H1 (cell line): ENCODE results near the gene PSMB3. TPM values are rescaled to one million over a fixed set of nuclear protein-coding genes. Genes with fewer than 3 reads are reported as not detected.

Experiments used
- CTCF ChIA-PET: fragments of 300-600 bp; sonication (Branson Sonifier 250); formaldehyde crosslinking; loops from one replicate; lab custom pipeline; 2021; ENCODE audit not compliant: partially characterized antibody; lab: Charles Lee
- POLR2A ChIA-PET: fragments of 300-600 bp; sonication (Branson Sonifier 250); formaldehyde crosslinking; loops from one replicate; lab custom pipeline; 2021; ENCODE audit warnings: inconsistent platforms; ENCODE audit not compliant: partially characterized antibody; lab: Charles Lee
- DNase-seq, 2 experiments: peaks; one replicate each; pipeline versions ENCODE4 v3.0.0 to v3.0.0-alpha.2; 2010 to 2022; ENCODE audit warnings: low spot score in 2 of 2, low read depth in 1 of 2, mixed read lengths in 1 of 2
- FAIRE-seq: peaks from 2 replicates; lab custom pipeline; 2011; peaks lifted over from hg19 to GRCh38; lab: Jason Lieb, UNC
- H2AFZ ChIP-seq: 2 replicates; pipeline ENCODE4 v1.8.1; 2012; ENCODE audit warnings: low read length, inconsistent platforms
- H2AK5ac ChIP-seq: 2 replicates; pipeline ENCODE4 v1.6.1; 2013; ENCODE audit warnings: low read depth, low read length
- H2BK120ac ChIP-seq: replicated peaks from 2 replicates; pipeline ENCODE3; 2013; ENCODE audit warnings: low read depth, low read length, inconsistent platforms
- H2BK12ac ChIP-seq: 2 replicates; pipeline ENCODE4 v1.6.1; 2013; ENCODE audit warnings: low read depth, low read length
- H2BK15ac ChIP-seq: 2 replicates; pipeline ENCODE4 v1.6.1; 2013; ENCODE audit warnings: low read length
- H2BK20ac ChIP-seq: 2 replicates; pipeline ENCODE4 v1.6.1; 2013; ENCODE audit warnings: low read length
- H2BK5ac ChIP-seq: 2 replicates; pipeline ENCODE4 v1.6.1; 2013; ENCODE audit warnings: low read depth, low read length
- H3K14ac ChIP-seq: 2 replicates; pipeline ENCODE4 v1.6.1; 2013; ENCODE audit warnings: inconsistent platforms; ENCODE audit not compliant: insufficient read length
- H3K18ac ChIP-seq: 2 replicates; pipeline ENCODE4 v1.6.1; 2013; ENCODE audit warnings: low read length; ENCODE audit errors: extremely low read depth
- H3K23ac ChIP-seq: 2 replicates; pipeline ENCODE4 v1.6.1; 2013; ENCODE audit warnings: inconsistent platforms; ENCODE audit not compliant: insufficient read length
- H3K23me2 ChIP-seq: 2 replicates; pipeline ENCODE4 v1.6.1; 2013; ENCODE audit warnings: low read depth, low read length
- H3K27ac ChIP-seq: 2 replicates; pipeline ENCODE4 v1.6.1; 2011; ENCODE audit warnings: low read depth, low read length, inconsistent platforms
- H3K27me3 ChIP-seq, 4 experiments: replicated peaks in 1 of 4; 1 replicate in 1 of 4; 2 replicates in 3 of 4; pipeline versions ENCODE4 v1.6.1 to v1.8.1; 2011 to 2013; ENCODE audit warnings: low read length in 3 of 4, mild to moderate bottlenecking in 3 of 4, inconsistent platforms in 2 of 4, mixed read lengths in 2 of 4, moderate library complexity in 1 of 4; ENCODE audit not compliant: control insufficient read depth in 3 of 4, insufficient read depth in 3 of 4; ENCODE audit errors: extremely low read depth in 1 of 4
- H3K36me3 ChIP-seq, 4 experiments: 2 replicates each; pipeline versions ENCODE4 v1.6.1 to v1.8.1; 2011 to 2013; ENCODE audit warnings: mild to moderate bottlenecking in 4 of 4, low read length in 3 of 4, moderate library complexity in 2 of 4, control low read depth in 1 of 4, inconsistent platforms in 1 of 4; ENCODE audit not compliant: insufficient read depth in 4 of 4, control insufficient read depth in 2 of 4
- H3K4ac ChIP-seq: replicated peaks from 2 replicates; pipeline ENCODE3; 2013; ENCODE audit warnings: low read length, low read depth, mixed read lengths, inconsistent platforms; ENCODE audit not compliant: insufficient read length
- H3K4me1 ChIP-seq, 4 experiments: replicated peaks in 1 of 4; 1 replicate in 1 of 4; 2 replicates in 3 of 4; pipeline versions ENCODE4 v1.6.1 to v1.8.1; 2011 to 2013; ENCODE audit warnings: low read length in 3 of 4, inconsistent platforms in 2 of 4, mixed read lengths in 1 of 4; ENCODE audit not compliant: insufficient read depth in 4 of 4, control insufficient read depth in 3 of 4
- H3K4me2 ChIP-seq, 2 experiments: 2 replicates each; pipeline versions ENCODE4 v1.6.1 to v1.8.1; 2011 to 2013; ENCODE audit warnings: low read depth in 2 of 2, low read length in 2 of 2, control low read depth in 1 of 2, inconsistent platforms in 1 of 2, mild to moderate bottlenecking in 1 of 2; ENCODE audit not compliant: insufficient read depth in 1 of 2
- H3K4me3 ChIP-seq, 4 experiments: fragments of 200-600, 300-600 bp in 1 of 4; sonication (generic), shearing (Covaris generic), sonication (Bioruptor Twin) in 1 of 4; 2 replicates each; pipeline versions ENCODE4 v1.5.1 to v1.8.1; 2011 to 2016; ENCODE audit warnings: low read length in 4 of 4, low read depth in 3 of 4, control low read depth in 2 of 4, inconsistent platforms in 2 of 4, mild to moderate bottlenecking in 2 of 4, mixed read lengths in 1 of 4, moderate library complexity in 1 of 4; ENCODE audit not compliant: insufficient read depth in 2 of 4; ENCODE audit errors: extremely low read depth in 1 of 4
- H3K56ac ChIP-seq: replicated peaks from 2 replicates; pipeline ENCODE3; 2013; ENCODE audit warnings: low read depth, mild to moderate bottlenecking, mixed read lengths, low read length, inconsistent platforms; ENCODE audit not compliant: insufficient read length
- H3K79me1 ChIP-seq: 2 replicates; pipeline ENCODE4 v1.6.1; 2013; ENCODE audit warnings: low read depth, low read length, control low read depth
- H3K79me2 ChIP-seq, 2 experiments: 2 replicates each; pipeline versions ENCODE4 v1.6.1 to v1.8.1; 2012 to 2013; ENCODE audit warnings: low read length in 2 of 2, mild to moderate bottlenecking in 2 of 2, inconsistent platforms in 1 of 2; ENCODE audit not compliant: insufficient read depth in 2 of 2, control insufficient read depth in 1 of 2
- H3K9ac ChIP-seq, 4 experiments: replicated peaks in 1 of 4; 1 replicate in 1 of 4; 2 replicates in 3 of 4; pipeline versions ENCODE4 v1.6.1 to v1.8.1; 2011 to 2013; ENCODE audit warnings: low read depth in 3 of 4, low read length in 3 of 4, control low read depth in 2 of 4, mild to moderate bottlenecking in 2 of 4, moderate library complexity in 2 of 4, inconsistent platforms in 1 of 4; ENCODE audit errors: extremely low read depth in 1 of 4
- H3K9me3 ChIP-seq, 2 experiments: 2 replicates each; pipeline versions ENCODE4 v1.6.1 to v1.8.1; 2012 to 2013; ENCODE audit warnings: mild to moderate bottlenecking in 2 of 2, moderate library complexity in 2 of 2, control low read depth in 1 of 2, inconsistent platforms in 1 of 2, low read depth in 1 of 2, low read length in 1 of 2, mixed read lengths in 1 of 2; ENCODE audit not compliant: insufficient read depth in 2 of 2
- H4K20me1 ChIP-seq, 2 experiments: replicated peaks in 1 of 2; 2 replicates each; pipeline versions ENCODE3 to v1.8.1; 2011 to 2013; ENCODE audit warnings: inconsistent platforms in 2 of 2, low read length in 2 of 2, mild to moderate bottlenecking in 1 of 2; ENCODE audit not compliant: insufficient read depth in 2 of 2, control insufficient read depth in 1 of 2
- H4K5ac ChIP-seq: 2 replicates; pipeline ENCODE4 v1.6.1; 2013; ENCODE audit warnings: low read length, low read depth, mixed read lengths, inconsistent platforms; ENCODE audit not compliant: insufficient read length
- H4K8ac ChIP-seq: 2 replicates; pipeline ENCODE4 v1.8.0; 2013; ENCODE audit warnings: mild to moderate bottlenecking, moderate library complexity, low read length, inconsistent platforms; ENCODE audit not compliant: insufficient read depth; ENCODE audit errors: extremely low read depth
- H4K91ac ChIP-seq: replicated peaks from 2 replicates; pipeline ENCODE3; 2013; ENCODE audit warnings: low read length, mixed read lengths, inconsistent platforms; ENCODE audit not compliant: insufficient read length
- CEBPB ChIP-seq: IDR thresholded peaks from 2 replicates; pipeline ENCODE4 v1.6.1; 2012; ENCODE audit warnings: low read depth, low read length
- JUN ChIP-seq: IDR thresholded peaks from 2 replicates; pipeline ENCODE4 v1.6.1; 2011; ENCODE audit warnings: low read depth, mild to moderate bottlenecking, improper control_type of control experiment, low read length
- JUND ChIP-seq: IDR thresholded peaks from 2 replicates; pipeline ENCODE4 v1.6.1; 2011; ENCODE audit warnings: mild to moderate bottlenecking, improper control_type of control experiment, low read length
- TAF1 ChIP-seq: IDR thresholded peaks from 2 replicates; pipeline ENCODE4 v1.6.1; 2011; ENCODE audit warnings: mild to moderate bottlenecking, low read depth, low read length
- WGBS, 2 experiments: shearing (Covaris generic) in 1 of 2; methylation state at CpG; one replicate each; pipeline versions ENCODE4 v1.1.6 to v1.1.7; 2013 to 2015; ENCODE audit warnings: low lambda C conversion rate in 2 of 2, mixed read lengths in 2 of 2, inconsistent platforms in 1 of 2, low coverage in 1 of 2, missing lambda C conversion rate in 1 of 2; ENCODE audit not compliant: insufficient replicate concordance in 2 of 2, insufficient coverage in 1 of 2, insufficient read length in 1 of 2; ENCODE audit errors: extremely low coverage in 1 of 2, missing lambda C conversion rate in 1 of 2; 5-methylcytosine and 5-hydroxymethylcytosine counted together
- polyA plus RNA-seq, 7 experiments: library from polyadenylated mRNA; depleted of rRNA in 3 of 7; stranded (reverse) in 5 of 7; unstranded in 2 of 7; fragments of >200 nt in 5 of 7; fragments of 200-250 nt in 2 of 7; gene quantifications; 1 replicate in 5 of 7; 2 replicates in 1 of 7; 4 replicates in 1 of 7; pipeline versions ENCODE4 v1.2.1 to v1.2.3, GENCODE V29; 2011 to 2013; ENCODE audit warnings: missing spikeins in 2 of 7, mixed read lengths in 2 of 7
- total RNA-seq: library from RNA; stranded (reverse); fragmentation: NEBNext Ultra II Directional; extraction: Animal tissue kit (Norgen Biotek cat#: 25700); gene quantifications from 2 replicates; pipeline ENCODE4 v1.2.1, GENCODE V29; 2021
- TF ChIP-seq, protein P1 (sequence below), 3 experiments: IDR thresholded peaks; 1 replicate in 2 of 3; 2 replicates in 1 of 3; pipeline versions ENCODE4 v1.5.1 to v1.6.1; 2011; ENCODE audit warnings: low read length in 3 of 3, mild to moderate bottlenecking in 3 of 3, inconsistent platforms in 2 of 3, low read depth in 1 of 3, moderate library complexity in 1 of 3; ENCODE audit not compliant: insufficient read depth in 1 of 3; ENCODE audit errors: control extremely low read depth in 1 of 3

PSMB3 gene
- total and polyA plus RNA-seq, 2 of the 8 experiments (the other 6 are each of a cell fraction or from before 2014, with no cell fraction given), result 291 to 914 TPM

- DNase-seq (no peak), FAIRE-seq (no peak)
- Histone ChIP-seq H3K9me3 (no peaks in the 10 kb centered on the region), H2BK120ac (no peak overlapping the region), H3K23me2 (no peaks in the 10 kb centered on the region), H3K23ac (no peak overlapping the region), H3K18ac (no peak overlapping the region), H3K79me1 (no peaks in the 10 kb centered on the region), H3K56ac (no peak overlapping the region), H2AFZ (no peak overlapping the region), H2BK12ac (no peak overlapping the region), H3K4ac (no peak overlapping the region), H2BK15ac (no peak overlapping the region), H3K27me3 (no peaks in the 10 kb centered on the region), H4K20me1 (peaks cover 0 to 2% of the 10 kb centered on the region in 2 experiments), H3K4me3 (no peak overlapping the region), H2BK20ac (no peak overlapping the region), H3K79me2 (no peaks in the 10 kb centered on the region), H4K91ac (no peak overlapping the region), H3K4me2 (no peak overlapping the region), H3K36me3 (peaks cover 24 to 62% (median 42%) of the 10 kb centered on the region in 4 experiments), H3K27ac (no peak overlapping the region), H4K8ac (no peak overlapping the region), H3K9ac (no peak overlapping the region), H4K5ac (no peak overlapping the region), H3K14ac (no peak overlapping the region), H2AK5ac (no peak overlapping the region), H2BK5ac (no peak overlapping the region), H3K4me1 (no peaks in the 10 kb centered on the region)
- WGBS, 2 experiments, result 91% methylated on average over 6 of the region's 6 CpGs; no CpG with 5 or more reads in 1 of the 2 experiments
- ChIA-PET CTCF (no interaction called here), POLR2A (interaction anchor here (1.6 kb wide), 1 partner anchor 37 kb away, joined by 3 read pairs; no protein-coding TSS in a partner anchor)
- TF ChIP-seq JUN (no peak), JUND (no peak), CEBPB (no peak), TAF1 (no peak)
- TF ChIP-seq, protein P1, sequence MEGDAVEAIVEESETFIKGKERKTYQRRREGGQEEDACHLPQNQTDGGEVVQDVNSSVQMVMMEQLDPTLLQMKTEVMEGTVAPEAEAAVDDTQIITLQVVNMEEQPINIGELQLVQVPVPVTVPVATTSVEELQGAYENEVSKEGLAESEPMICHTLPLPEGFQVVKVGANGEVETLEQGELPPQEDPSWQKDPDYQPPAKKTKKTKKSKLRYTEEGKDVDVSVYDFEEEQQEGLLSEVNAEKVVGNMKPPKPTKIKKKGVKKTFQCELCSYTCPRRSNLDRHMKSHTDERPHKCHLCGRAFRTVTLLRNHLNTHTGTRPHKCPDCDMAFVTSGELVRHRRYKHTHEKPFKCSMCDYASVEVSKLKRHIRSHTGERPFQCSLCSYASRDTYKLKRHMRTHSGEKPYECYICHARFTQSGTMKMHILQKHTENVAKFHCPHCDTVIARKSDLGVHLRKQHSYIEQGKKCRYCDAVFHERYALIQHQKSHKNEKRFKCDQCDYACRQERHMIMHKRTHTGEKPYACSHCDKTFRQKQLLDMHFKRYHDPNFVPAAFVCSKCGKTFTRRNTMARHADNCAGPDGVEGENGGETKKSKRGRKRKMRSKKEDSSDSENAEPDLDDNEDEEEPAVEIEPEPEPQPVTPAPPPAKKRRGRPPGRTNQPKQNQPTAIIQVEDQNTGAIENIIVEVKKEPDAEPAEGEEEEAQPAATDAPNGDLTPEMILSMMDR (IDR thresholded peaks at IDR 0.05; ENCODE audit: control extremely low read depth in 1 of 3, insufficient read depth in 1 of 3, low read depth in 1 of 3, low read length in 3 of 3), result no peak
These were observed 15.9 kb downstream of the PSMB3 start for GRCh38 chr17:38768417-38768816.
